ENCODE measurements around the gene COMT.

GRCh38 chr22:19991395-19991644, 49.7 kb downstream of the COMT start:
- TF ChIP-seq CTCF (IDR thresholded peaks at IDR 0.05; ENCODE audit: low read depth, low read length, missing input control) (no peak), REST (IDR thresholded peaks at IDR 0.05) (no peak), HNF4G (IDR thresholded peaks at IDR 0.05) (no peak), FOXA1 (IDR thresholded peaks at IDR 0.05) (no peak), SP1 (IDR thresholded peaks at IDR 0.05) (no peak), TAF1 (conservative IDR thresholded peaks at IDR 0.05) (no peak), YY1 (IDR thresholded peaks at IDR 0.05) (no peak)

Measured in liver (tissue), 3 donors.